PC-3 (cell line): ENCODE results near the gene SNCAIP. TPM values are rescaled to one million over a fixed set of nuclear protein-coding genes. Genes with fewer than 3 reads are reported as not detected.
"Not testable (repeated sequence)": the region's sequence is repeated elsewhere in the genome, so short reads cannot be mapped to it uniquely, and the experiment has no call there.

Experiments
- ATAC-seq: fragments of 200-7000 bp; cut with Tn5 transposase; 2 replicates; pipeline ENCODE4 v1.9.1; 2020; ENCODE audit warnings: mild to moderate bottlenecking, moderate library complexity
- BruUV-seq: library from RNA; stranded (reverse); fragments of 400-500 nt; replicated peaks from 2 replicates; lab custom pipeline; 2021; lab: Mats Ljungman, UMichigan
- CTCF ChIA-PET: fragments of 300-600 bp; sonication (Branson Sonifier 250); formaldehyde crosslinking; loops from one replicate; lab custom pipeline; 2022; ENCODE audit warnings: antibody characterized with exemption; lab: Charles Lee
- POLR2A ChIA-PET: fragments of 300-600 bp; sonication (Branson Sonifier 250); formaldehyde crosslinking; loops from one replicate; lab custom pipeline; 2022; ENCODE audit warnings: antibody characterized with exemption; ENCODE audit not compliant: unreplicated experiment; lab: Charles Lee
- DNase-seq: peaks from one replicate; pipeline ENCODE4 v3.0.0-alpha.2; 2015
- H2AFZ ChIP-seq: fragments of 300-600 bp; sonication (generic); 2 replicates; pipeline ENCODE4 v1.6.0; 2016; ENCODE audit warnings: antibody characterized with exemption, low read length
- H3F3A ChIP-seq: fragments of 300-600 bp; sonication (generic); one replicate; pipeline ENCODE4 v1.6.0; 2017; ENCODE audit warnings: antibody characterized with exemption, low read length, control low read depth, mild to moderate bottlenecking; ENCODE audit not compliant: unreplicated experiment
- H3K27ac ChIP-seq: fragments of 300-600 bp; sonication (generic); 2 replicates; pipeline ENCODE4 v1.5.1; 2016; ENCODE audit warnings: mild to moderate bottlenecking, low read length
- H3K27me3 ChIP-seq: fragments of 300-600 bp; sonication (generic); 2 replicates; pipeline ENCODE4 v1.6.1; 2016; ENCODE audit warnings: low read length, mixed read lengths
- H3K36me3 ChIP-seq: fragments of 300-600 bp; sonication (generic); 2 replicates; pipeline ENCODE4 v1.6.1; 2016; ENCODE audit warnings: low read depth, mixed run types, low read length, mixed read lengths
- H3K4me1 ChIP-seq: fragments of 300-600 bp; sonication (generic); 2 replicates; pipeline ENCODE4 v1.5.1; 2016; ENCODE audit warnings: low read length; ENCODE audit not compliant: insufficient read depth
- H3K4me2 ChIP-seq: fragments of 300-600 bp; sonication (generic); 2 replicates; pipeline ENCODE4 v1.6.0; 2016; ENCODE audit warnings: low read length
- H3K4me3 ChIP-seq: fragments of 300-600 bp; sonication (generic); 2 replicates; pipeline ENCODE4 v1.5.1; 2016; ENCODE audit warnings: mild to moderate bottlenecking, low read length, mixed read lengths
- H3K79me2 ChIP-seq: fragments of 300-600 bp; sonication (generic); 2 replicates; pipeline ENCODE4 v1.6.1; 2017; ENCODE audit warnings: low read length, mixed read lengths
- H3K9ac ChIP-seq: fragments of 300-600 bp; sonication (generic); 2 replicates; pipeline ENCODE4 v1.6.0; 2016; ENCODE audit warnings: mild to moderate bottlenecking, low read length
- H3K9me2 ChIP-seq: fragments of 300-600 bp; sonication (generic); replicated peaks from 2 replicates; pipeline ENCODE4 v1.6.1; 2016; ENCODE audit warnings: mixed run types, low read length, mixed read lengths
- H3K9me3 ChIP-seq: fragments of 300-600 bp; sonication (generic); 2 replicates; pipeline ENCODE4 v1.6.1; 2016; ENCODE audit warnings: low read length, mixed read lengths
- H4K20me1 ChIP-seq: fragments of 300-600 bp; sonication (generic); 2 replicates; pipeline ENCODE4 v1.6.1; 2016; ENCODE audit warnings: low read length, mixed read lengths
- EZH2 ChIP-seq: fragments of 300-600 bp; sonication (generic); IDR thresholded peaks from one replicate; pipeline ENCODE4 v1.6.1; 2017; ENCODE audit warnings: antibody characterized with exemption, mild to moderate bottlenecking, low read length; ENCODE audit not compliant: unreplicated experiment
- EZH2phosphoT487 ChIP-seq: fragments of 300-600 bp; sonication (generic); IDR thresholded peaks from 2 replicates; pipeline ENCODE4 v1.6.1; 2018; ENCODE audit warnings: mild to moderate bottlenecking, antibody characterized with exemption, low read length, borderline replicate concordance
- intact Hi-C: fragments of 100-400 bp; cut with micrococcal nuclease; formaldehyde crosslinking; loops from 2 replicates; pipeline ENCODE4 v1.9.0; 2023
- total RNA-seq: library from RNA; depleted of rRNA; stranded (reverse); fragments of >200 nt; gene quantifications from 2 replicates; pipeline ENCODE4 v1.2.3, GENCODE V29; 2014
- TF ChIP-seq, protein P1 (sequence below): fragments of 300-600 bp; sonication (generic); conservative IDR thresholded peaks from 2 replicates; pipeline ENCODE4 v1.5.1; 2017; ENCODE audit warnings: antibody characterized with exemption, low read depth, mild to moderate bottlenecking, low read length

Gene SNCAIP
- total RNA-seq, 1 experiment from 2014 or later = not detected

DNA sequence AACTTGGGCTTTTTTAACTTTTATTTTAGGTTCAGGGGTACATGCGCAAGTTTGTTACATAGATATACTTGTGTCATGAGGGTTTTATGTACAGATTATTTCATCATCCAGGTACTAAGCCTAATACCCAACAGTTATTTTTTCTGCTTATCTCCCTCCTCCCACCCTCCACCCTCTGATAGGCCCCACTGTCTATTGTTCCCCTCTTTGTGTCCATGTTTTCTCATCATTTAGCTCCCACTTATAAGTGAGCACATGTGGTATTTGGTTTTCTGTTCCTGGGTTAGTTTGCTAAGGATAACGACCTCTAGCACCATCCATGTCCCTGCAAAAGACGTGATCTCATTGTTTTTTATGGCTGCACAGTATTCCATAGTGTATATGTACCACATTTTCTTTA lies 172.1 kb downstream of the SNCAIP start:
- CTCF ChIA-PET = no interaction called here

DNA sequence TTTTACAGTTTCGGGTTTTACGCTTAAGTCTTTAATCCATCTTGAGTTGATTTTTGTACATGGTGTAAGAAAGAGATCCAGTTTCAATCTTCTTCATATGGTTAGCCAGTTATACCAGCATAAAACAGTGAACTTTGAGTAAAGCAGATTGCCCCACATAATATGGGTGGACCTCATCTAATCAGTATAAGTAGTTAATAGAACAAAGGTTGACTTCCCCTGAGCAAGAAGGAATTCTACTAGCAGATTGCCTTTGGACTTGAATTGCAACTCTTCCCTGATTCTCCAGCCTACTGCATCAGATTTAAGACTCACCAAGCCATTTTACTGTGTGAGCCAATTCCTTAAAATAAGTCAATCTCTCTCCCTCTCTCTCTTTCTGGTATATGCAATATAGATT lies 173.2 kb downstream of the SNCAIP start:
- CTCF ChIA-PET = no interaction called here
- Histone ChIP-seq H3K27ac (no peak overlapping the region), H3K4me2 (no peak overlapping the region), H4K20me1 (no peaks in the 10 kb centered on the region), H3K27me3 (no peaks in the 10 kb centered on the region), H3F3A (no peaks in the 10 kb centered on the region), H3K9ac (no peak overlapping the region), H2AFZ (no peak overlapping the region), H3K36me3 (no peaks in the 10 kb centered on the region), H3K4me3 (no peak overlapping the region), H3K79me2 (no peaks in the 10 kb centered on the region), H3K9me3 (no peaks in the 10 kb centered on the region), H3K9me2 (no peaks in the 10 kb centered on the region), H3K4me1 (peaks cover 5% of the 10 kb centered on the region)
- no TSS peak for BruUV-seq
- POLR2A ChIA-PET = no interaction called here
- TF ChIP-seq, protein P1, sequence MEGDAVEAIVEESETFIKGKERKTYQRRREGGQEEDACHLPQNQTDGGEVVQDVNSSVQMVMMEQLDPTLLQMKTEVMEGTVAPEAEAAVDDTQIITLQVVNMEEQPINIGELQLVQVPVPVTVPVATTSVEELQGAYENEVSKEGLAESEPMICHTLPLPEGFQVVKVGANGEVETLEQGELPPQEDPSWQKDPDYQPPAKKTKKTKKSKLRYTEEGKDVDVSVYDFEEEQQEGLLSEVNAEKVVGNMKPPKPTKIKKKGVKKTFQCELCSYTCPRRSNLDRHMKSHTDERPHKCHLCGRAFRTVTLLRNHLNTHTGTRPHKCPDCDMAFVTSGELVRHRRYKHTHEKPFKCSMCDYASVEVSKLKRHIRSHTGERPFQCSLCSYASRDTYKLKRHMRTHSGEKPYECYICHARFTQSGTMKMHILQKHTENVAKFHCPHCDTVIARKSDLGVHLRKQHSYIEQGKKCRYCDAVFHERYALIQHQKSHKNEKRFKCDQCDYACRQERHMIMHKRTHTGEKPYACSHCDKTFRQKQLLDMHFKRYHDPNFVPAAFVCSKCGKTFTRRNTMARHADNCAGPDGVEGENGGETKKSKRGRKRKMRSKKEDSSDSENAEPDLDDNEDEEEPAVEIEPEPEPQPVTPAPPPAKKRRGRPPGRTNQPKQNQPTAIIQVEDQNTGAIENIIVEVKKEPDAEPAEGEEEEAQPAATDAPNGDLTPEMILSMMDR = no peak
- no peak for TF ChIP-seq EZH2phosphoT487
- TF ChIP-seq EZH2 = no peak
- DNase-seq (no peak), ATAC-seq (no peak)
- intact Hi-C loops = no loop called here

More for the DNA sequence above, 172.1 kb downstream of the SNCAIP start:
- Histone ChIP-seq H3K4me2 (no peak overlapping the region), H3K36me3 (no peaks in the 10 kb centered on the region), H3K9me2 (no peaks in the 10 kb centered on the region), H3K9ac (no peak overlapping the region), H2AFZ (no peak overlapping the region), H3K79me2 (no peaks in the 10 kb centered on the region), H3K27me3 (no peaks in the 10 kb centered on the region), H3K9me3 (no peaks in the 10 kb centered on the region), H3K4me1 (peaks cover 14% of the 10 kb centered on the region), H3K4me3 (no peak overlapping the region), H4K20me1 (no peaks in the 10 kb centered on the region), H3K27ac (no peak overlapping the region), H3F3A (no peaks in the 10 kb centered on the region)
- no peak for TF ChIP-seq EZH2
- TF ChIP-seq, protein P1 = no peak
- TF ChIP-seq EZH2phosphoT487 = no peak
- intact Hi-C loops = no loop called here
- no peak for DNase-seq
- POLR2A ChIA-PET = no interaction called here
- BruUV-seq = no TSS peak
- no peak for ATAC-seq

DNA sequence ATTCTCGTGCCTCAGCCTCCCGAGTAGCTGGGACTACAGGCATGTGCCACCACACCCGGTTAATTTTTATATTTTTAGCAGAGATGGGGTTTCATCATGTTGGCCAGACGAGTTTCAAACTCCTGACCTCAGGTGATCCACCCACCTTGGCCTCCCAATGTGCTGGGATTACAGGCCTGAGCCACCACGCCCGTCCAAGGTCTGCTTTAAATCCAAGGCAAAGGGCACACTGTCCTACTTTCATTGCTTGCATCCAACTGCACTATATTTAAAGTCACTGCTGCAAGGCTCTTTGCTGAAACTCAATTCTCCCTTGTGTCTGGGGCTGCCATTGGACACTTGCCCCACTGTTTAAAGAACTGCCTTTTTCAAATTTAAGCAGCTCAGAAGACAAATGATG lies 174.6 kb downstream of the SNCAIP start:
- DNase-seq, H3K9me2 ChIP-seq, H3K4me3 ChIP-seq, H3K4me2 ChIP-seq, H3K27ac ChIP-seq, H4K20me1 ChIP-seq, CTCF ChIA-PET, H3F3A ChIP-seq, BruUV-seq, H2AFZ ChIP-seq, POLR2A ChIA-PET, H3K4me1 ChIP-seq, intact Hi-C loops, H3K9ac ChIP-seq, H3K79me2 ChIP-seq, H3K27me3 ChIP-seq, ATAC-seq, H3K36me3 ChIP-seq, H3K9me3 ChIP-seq: not testable (repeated sequence)
